NCI-H2029 treated with DMSO at 0.1 percent for 48 hours (cell line): ENCODE results near the gene LAIR1.

Experiments used
- DNase-seq: peaks from one replicate; lab custom pipeline; 2025; lab: John Stamatoyannopoulos, UW

Gene LAIR1

DNA sequence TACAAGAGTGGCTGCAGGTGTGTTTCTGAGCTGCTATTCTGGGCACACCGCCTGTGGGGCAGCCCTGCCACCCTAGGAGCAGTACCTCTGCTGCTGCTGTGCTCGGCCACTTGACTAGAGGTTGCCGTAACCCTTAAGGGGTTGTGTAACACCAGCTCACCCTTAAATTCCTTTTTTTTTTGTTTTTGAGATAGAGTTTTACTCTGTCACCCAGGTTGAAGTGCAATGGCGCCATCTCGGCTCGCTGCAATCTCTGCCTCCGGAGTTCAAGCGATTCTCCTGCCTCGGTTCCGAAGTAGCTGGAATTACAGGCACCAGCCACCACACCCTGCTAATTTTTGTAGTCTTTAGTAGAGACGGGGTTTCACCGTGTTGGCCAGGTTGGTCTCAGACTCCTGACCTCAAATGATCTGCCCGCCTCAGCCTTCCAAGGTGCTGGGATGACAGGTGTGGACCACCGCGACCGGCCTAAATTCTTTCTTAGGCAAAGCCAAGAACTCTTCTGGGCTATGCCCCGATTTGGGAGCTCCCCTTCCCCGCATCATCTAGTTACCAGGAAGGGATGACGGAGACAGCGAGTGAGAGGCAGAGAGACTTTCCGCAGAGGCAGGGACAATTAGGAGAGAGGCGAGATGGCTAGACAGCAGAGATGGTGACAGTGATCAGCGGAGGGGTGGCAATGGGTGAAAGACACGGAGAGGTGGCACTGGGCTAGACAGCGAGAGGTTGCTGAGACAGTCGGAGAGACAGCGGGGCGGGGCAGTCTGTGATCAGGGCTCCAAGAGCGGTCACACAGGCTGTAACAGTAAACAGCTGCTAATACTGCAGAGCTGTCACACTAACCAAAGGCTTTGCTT is 47.4 kb downstream of the LAIR1 start:
- DNase-seq: no peak

DNA sequence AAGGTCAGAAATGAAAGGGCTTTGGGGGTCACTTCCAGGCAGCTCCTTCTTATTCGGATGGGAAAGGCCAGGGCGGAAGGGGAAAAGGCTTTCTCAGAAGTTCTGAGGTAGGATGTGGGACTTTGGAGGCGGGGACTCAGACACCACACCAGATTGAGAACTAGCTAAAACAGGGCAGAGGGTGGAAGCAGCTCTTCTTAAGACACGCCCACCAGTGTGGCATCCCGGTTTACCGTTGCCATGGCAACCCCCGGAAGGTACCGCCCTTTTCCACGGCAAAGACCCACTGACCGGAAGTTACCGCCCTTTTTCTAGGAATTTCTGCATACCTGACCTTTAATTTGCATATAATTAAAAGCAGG is 48.0 kb downstream of the LAIR1 start:
- no peak for DNase-seq

DNA sequence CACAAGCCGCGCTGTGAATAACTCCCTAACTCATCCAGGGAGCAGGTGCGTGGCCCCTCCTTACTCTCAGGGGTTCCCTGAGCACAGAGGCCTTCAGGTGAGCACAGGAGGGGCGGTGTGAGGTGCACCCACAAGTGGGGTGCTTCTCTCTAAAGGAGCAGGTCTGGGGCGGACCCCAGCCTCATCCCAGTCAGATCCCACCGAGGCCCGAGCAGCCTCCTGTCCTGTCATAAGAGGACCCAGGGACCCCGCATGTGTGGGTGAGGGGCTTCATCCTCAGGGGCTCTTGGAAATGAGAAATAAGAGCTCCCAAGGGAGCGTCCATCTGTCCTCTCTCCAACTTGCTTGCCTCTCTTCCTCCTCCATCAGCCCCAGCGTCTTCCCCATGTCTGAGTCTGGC is 48.8 kb downstream of the LAIR1 start:
- DNase-seq: no peak

DNA sequence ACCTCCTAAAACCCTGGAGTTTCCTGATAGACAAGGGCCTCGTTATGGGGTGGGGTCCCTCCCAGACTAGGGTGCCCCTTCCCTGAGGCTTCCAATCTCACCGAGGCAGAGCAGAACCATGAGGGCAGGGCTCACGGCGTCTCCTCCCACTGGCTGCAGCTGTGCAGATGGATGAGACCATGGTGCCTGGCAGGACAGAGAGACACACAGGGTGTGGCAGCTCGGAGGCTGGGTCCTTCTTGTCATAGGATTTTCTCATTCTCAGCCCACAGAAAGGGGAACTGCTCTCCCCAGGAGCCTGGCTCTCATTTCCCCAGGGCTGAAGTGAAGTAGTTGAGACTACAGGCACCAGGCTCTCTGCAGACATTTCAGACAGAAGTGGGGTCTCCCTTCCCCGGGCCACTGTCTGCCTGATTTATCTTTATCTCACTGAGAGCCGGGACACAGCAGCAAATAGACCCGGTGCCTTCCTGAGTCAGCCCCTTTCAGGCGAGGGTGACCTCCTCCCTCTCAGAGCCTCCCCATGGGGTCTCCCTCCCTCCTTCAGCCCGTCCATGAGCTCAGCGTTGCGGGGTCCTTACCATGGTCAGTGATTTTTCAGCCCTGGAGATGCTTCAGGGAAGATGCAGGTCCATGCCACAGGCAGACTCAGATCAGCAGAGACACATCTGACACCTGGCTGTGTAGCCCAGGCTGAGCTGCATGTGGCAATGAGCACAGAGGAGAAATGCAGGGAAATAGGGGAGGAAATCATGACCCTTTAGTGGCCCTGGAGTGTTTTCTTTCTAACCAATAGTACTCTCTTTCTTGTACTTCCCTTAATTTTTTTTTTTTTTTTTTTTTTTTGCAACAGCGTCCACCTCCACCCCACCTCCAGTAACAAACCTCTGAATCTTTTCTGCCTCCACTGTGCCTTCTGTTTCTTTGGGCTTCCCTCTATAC is 52.0 kb downstream of the LAIR1 start, which contains the start of gene LILRA5:
TSS of gene LILRA5 (minus strand) at position 731 of the 942 bp plus-strand sequence. CDS start at position 584, 147 bp downstream.
- no peak for DNase-seq

DNA sequence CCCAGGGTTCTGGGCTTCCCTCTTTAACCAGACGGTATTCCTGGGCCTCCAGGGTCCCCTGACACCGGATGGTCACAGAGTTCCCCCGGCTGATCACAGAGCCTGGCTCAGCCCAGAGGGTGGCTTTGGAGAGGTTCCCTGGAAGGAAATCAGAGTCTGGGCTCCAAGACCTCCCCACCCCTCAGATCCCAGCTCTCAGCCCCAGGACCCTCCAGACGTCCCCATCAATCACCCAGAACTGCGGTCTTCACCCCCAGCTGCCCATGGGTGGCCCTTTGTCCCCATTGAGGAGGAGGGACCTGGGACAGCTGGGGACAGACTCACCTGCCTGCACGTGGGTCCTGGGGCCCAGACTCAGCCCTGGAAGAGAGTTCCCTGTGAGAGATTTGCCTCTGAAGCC is 52.7 kb downstream of the LAIR1 start:
- DNase-seq: no peak

DNA sequence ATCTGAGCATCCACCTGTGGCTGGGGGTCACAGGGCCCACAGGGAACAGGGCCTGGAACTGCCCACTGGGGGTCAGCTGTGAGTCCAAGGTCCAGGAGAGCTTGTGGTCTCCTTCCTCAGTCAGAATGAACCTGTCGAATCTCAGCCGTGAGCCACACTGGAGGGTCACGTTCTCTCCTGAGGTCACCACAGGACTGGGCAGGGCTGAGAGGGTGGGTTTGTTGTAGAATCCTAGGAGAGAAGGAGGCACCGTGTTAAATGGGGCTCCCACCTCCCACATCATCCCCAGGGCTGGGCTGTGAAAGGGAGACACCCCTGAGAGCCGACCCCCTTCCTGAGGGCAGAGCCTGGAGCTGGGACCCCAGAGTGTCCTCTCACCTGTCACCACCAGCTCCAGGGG is 53.2 kb downstream of the LAIR1 start:
- no peak for DNase-seq

DNA sequence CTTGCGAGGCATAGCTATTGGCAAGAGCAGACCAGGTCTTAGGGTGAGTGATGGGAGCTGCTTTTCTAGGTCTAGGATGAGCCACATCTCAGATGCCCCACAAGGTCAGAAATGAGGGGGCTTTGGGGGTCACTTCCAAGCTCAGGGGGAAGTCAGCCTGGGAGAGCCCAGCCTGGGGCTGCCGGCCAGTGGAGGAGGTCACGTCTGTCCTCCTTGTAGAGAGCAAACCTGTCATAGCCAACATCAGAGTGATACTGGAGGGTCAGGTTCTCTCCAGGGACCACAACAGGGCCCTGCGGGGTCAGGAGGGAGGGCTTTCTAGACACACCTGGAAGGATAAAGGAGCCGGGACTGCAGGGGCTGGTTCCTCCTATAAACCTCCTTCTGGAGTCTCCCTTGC is 54.2 kb downstream of the LAIR1 start:
- DNase-seq: no peak

DNA sequence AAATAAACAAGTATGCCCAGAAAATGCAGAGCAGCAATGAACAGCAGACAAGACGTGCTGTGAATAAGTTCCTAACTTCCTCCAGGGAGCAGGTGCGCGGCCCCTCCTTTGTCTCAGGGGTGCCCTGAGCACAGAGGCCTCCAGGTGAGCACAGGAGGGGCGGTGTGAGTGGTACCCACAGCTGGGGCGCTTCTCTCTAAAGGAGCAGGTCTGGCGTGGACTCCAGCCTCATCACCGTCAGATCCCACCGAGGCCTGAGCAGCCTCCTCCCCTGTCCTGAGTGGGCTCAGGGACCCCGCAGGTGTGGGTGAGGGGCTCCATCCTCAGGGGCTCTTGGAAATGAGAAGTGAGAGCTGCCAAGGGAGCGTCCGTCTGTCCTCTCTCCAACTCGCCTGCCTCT is 54.9 kb downstream of the LAIR1 start:
- DNase-seq: no peak

DNA sequence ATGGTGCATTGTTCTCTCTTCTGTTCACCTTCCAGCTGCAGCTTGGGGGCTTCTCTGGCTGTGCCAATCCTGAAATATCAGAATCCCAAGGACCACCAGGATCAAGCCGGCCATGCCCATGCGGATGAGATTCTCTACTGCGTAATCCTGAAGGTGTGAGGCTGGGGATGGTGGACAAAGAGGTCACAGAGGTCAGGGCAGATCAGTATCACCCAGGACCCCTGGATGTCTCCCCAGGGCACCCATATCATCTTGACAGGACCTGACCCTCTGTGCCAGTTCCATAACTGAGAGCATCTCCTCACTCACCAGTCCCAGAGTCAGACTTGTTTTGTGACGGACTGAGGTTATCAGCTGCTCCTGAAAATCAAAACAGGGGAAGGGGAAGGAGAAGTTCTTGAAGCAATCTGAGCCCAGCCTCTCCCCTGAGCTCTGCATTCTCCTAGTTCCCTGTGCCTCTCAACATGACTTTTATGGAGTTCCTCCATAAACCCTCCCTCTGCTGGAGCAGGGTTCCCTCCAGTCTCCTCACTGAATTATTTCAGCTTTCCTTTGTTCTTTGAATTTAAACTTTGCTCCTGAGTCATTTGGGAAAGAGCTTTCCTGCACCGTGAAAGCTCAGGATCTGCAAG is 57.2 kb downstream of the LAIR1 start:
- DNase-seq: no peak

DNA sequence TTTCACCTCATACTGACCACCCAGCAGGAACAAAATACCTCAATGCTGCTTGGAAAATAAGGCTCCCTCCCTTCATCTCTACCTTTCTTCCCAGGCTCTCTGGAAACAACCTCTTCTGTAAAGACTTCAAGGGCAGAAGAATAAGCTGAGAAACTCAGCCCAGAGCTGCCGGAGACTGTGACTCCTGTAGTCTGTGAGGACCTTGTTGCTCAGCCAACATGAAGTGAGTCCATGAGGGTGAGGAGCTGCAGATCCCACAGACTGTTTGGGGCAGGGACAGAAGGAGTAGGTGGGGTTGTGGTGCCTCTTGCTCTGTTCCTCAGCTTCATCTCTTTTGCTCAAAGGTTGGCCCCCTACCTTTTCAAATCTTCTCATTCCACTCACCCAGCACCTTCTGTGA is 59.6 kb downstream of the LAIR1 start:
- DNase-seq: no peak

DNA sequence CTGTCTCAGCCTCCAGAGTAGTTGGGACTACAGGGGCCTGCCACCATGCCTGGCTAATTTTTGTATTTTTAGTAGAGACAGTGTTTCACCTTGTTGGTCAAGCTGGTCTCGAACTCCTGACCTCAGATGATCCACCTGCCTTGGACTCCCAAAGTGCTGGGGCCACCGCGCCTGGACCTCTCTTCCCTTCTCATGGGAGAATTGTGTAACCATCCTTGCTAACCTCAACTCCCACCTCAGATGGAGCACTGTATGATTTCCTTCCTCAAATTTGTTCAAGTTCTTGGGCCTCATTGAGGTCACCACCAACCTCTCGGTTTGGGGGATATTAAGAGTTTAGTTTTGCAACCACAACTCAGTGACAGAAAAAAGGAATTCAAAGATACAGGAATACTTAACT is 62.5 kb downstream of the LAIR1 start:
- DNase-seq: no peak
